ENCODE measurements around the gene MGAT5B. TPM values are rescaled to one million over a fixed set of nuclear protein-coding genes. Genes with fewer than 3 reads are reported as not detected.

The MGAT5B gene
- total RNA-seq, 2 donors from 2014 or later = 0.05 to 0.27 TPM

GRCh38 chr17:76961869-76962268, 93.7 kb downstream of the MGAT5B start:
- Histone ChIP-seq H3K27me3 (no peaks in the 10 kb centered on the region), H3K4me1 (no peaks in the 10 kb centered on the region), H3K9me3 (no peaks in the 10 kb centered on the region), H3K36me3 (no peaks in the 10 kb centered on the region), H3K27ac (no peak overlapping the region), H3K4me3 (no peak overlapping the region), H3K9ac (ENCODE audit: low read depth in 2 of 2, low read length in 2 of 2) (no peak overlapping the region)
- no peak for TF ChIP-seq CTCF (IDR thresholded peaks at IDR 0.05)
- intact Hi-C loops (cut with DNase I) = no loop called here
- DNase-seq = no peak

DNA sequence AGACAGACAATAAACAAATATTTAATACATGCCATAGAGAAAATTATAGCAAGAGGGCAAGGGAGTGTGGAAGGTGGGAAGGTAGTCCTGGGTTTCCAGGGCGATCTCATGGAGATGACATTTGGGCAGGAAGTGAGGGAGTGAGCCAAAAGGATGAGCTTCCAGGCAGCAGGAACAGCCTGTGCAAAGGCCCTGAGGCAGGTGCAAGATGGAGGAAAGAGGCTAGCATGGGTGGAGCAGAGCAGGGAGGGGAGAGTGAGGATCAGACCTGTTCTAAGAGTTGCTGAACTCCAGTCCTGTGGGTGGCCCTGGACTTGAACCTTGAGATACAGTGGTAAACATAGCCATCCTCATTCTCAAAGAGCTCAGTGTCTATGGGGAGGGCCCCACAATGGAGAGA, 94.7 kb downstream of the MGAT5B start:
- no peak for TF ChIP-seq CTCF (IDR thresholded peaks at IDR 0.05)
- H3K27me3 ChIP-seq = peaks cover 4% of the 10 kb centered on the region

GRCh38 chr17:76966016-76966415, 97.8 kb downstream of the MGAT5B start:
- Histone ChIP-seq H3K4me3 (no peak overlapping the region), H3K9me3 (no peaks in the 10 kb centered on the region), H3K27me3 (peaks cover 26% of the 10 kb centered on the region), H3K36me3 (no peaks in the 10 kb centered on the region), H3K27ac (no peak overlapping the region), H3K9ac (ENCODE audit: low read depth in 2 of 2, low read length in 2 of 2) (no peak overlapping the region), H3K4me1 (peaks cover 4% of the 10 kb centered on the region)
- no peak for DNase-seq
- intact Hi-C loops (cut with DNase I) = no loop called here
- TF ChIP-seq CTCF (IDR thresholded peaks at IDR 0.05) = no peak

More for the DNA sequence above, 94.7 kb downstream of the MGAT5B start:
- Histone ChIP-seq H3K9me3 (no peaks in the 10 kb centered on the region), H3K4me3 (no peak overlapping the region), H3K36me3 (no peaks in the 10 kb centered on the region), H3K4me1 (no peaks in the 10 kb centered on the region), H3K9ac (ENCODE audit: low read depth in 2 of 2, low read length in 2 of 2) (no peak overlapping the region), H3K27ac (no peak overlapping the region)
- no peak for DNase-seq
- intact Hi-C loops (cut with DNase I) = no loop called here

DNA sequence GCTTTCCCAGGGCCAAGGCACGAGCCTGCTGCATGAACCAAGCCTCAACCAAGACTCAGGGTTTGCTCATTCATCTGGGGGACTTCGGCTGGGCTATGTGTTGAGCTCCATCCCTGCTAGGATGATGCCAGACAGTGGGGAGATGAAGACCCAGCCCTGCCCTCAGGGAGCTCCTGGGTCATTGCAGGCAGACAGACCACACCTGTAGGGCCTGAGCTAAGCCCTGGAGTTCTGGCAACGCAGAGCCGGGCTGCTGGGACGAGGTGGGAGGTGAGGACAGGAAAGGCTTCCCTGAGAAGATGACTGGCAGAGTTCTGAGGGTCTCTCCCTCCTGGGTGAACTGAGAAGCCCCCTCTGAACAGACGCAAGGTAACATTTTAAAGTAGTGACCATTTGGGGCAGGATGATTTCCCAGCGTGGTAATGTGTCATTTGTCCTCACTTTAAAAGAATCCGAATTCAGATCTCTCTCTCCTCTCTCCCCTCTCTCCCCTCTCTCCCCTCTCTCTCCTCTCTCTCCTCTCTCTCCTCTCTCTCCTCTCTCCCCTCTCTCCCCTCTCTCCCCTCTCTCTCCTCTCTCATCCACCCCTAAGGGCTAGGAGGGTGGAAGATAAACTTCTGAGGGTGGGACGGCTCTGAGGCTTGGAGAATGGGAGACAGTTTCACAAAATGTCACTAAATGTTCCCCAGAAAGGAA, 98.4 kb downstream of the MGAT5B start:
- DNase-seq = no peak
- H3K27ac ChIP-seq = no peak overlapping the region
- no peaks in the 10 kb centered on the region for H3K36me3 ChIP-seq
- intact Hi-C loops (cut with DNase I) = no loop called here
- H3K27me3 ChIP-seq = peaks cover 26% of the 10 kb centered on the region
- H3K9me3 ChIP-seq = no peaks in the 10 kb centered on the region
- H3K4me3 ChIP-seq = no peak overlapping the region
- TF ChIP-seq CTCF (IDR thresholded peaks at IDR 0.05) = no peak
- peaks cover 4% of the 10 kb centered on the region for H3K4me1 ChIP-seq
- H3K9ac ChIP-seq (ENCODE audit: low read depth in 2 of 2, low read length in 2 of 2) = no peak overlapping the region

DNA sequence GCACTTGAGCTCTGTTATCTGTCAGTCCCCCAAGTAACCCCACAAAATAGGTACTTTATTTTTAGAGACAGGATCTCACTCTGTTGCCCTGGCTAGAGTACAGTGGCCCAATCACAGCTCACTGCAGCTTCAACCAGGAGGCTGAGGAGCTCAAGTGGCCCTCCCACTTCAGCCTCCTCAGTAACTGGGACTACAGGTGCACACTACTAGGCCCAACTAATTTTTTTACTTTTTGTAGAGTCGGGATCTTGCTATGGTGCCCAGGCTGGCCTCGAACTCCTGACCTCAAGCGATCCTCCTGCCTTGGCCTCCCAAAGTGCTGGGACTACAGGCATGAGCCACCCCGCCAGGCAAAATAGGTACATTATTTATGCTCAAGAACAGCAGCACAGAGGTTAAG, 99.6 kb downstream of the MGAT5B start:
- intact Hi-C loops (cut with DNase I) = no loop called here
- no peaks in the 10 kb centered on the region for H3K9me3 ChIP-seq
- TF ChIP-seq CTCF (IDR thresholded peaks at IDR 0.05) = no peak
- no peak for DNase-seq
- no peak overlapping the region for H3K4me3 ChIP-seq
- H3K27me3 ChIP-seq = peaks cover 26% of the 10 kb centered on the region
- no peak overlapping the region for H3K27ac ChIP-seq
- no peaks in the 10 kb centered on the region for H3K36me3 ChIP-seq
- H3K4me1 ChIP-seq = peaks cover 4% of the 10 kb centered on the region
- no peak overlapping the region for H3K9ac ChIP-seq (ENCODE audit: low read depth in 2 of 2, low read length in 2 of 2)

Measured in colonic mucosa (tissue), 4 donors.